HG02884 (cell line): ENCODE measurements around the gene H2BK1.

Experiments
- ATAC-seq: cut with Tn5 transposase; IDR thresholded peaks from one replicate; pipeline ENCODE4 v1.9.1; 2021; ENCODE audit warnings: mild to moderate bottlenecking, moderate library complexity; ENCODE audit not compliant: unreplicated experiment

Gene H2BK1

DNA sequence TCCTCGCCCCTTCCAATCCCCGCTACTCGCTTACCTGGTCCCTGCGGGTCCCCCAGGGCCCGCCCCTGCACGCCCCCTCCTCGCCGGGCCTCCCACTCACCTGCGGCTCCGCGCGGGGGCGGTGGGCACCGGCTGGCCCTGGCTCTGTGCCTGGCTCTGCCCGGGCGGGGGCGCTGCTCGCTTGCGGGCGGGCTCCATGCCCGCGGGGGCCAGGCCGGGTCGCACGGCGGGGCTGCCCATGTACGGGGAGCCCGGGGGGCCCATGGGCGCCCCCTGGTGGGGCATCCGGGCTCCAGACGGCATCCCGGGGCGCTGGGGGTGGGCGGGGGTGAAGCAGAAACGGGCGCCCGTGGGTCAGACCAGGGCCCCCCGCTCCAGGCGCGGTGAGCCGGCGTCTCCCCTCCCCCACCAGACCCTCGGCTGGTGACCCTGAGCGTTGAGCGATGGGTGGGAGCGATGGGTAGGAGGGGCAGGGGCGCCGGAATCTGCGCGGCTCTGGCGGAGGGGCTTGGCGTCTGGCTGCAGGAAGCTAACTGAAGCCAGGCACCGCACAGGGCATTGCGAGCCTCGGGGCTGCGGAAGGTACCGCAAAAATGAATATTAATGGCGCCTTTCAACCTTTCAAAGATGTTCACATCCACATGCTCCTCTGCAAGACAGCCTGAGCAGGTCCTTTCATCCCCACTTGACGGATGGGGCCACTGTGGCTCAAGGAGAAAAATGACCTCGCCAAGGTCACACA, 35.2 kb upstream of the H2BK1 start:
- no peak for ATAC-seq

GRCh38 chr7:151244841-151245346, 34.6 kb upstream of the H2BK1 start:
- no peak for ATAC-seq

GRCh38 chr7:151244196-151244840, 34.0 kb upstream of the H2BK1 start:
- no peak for ATAC-seq

- ATAC-seq, result no peak
These were observed 33.3 kb upstream of the H2BK1 start for GRCh38 chr7:151243408-151244195.

DNA sequence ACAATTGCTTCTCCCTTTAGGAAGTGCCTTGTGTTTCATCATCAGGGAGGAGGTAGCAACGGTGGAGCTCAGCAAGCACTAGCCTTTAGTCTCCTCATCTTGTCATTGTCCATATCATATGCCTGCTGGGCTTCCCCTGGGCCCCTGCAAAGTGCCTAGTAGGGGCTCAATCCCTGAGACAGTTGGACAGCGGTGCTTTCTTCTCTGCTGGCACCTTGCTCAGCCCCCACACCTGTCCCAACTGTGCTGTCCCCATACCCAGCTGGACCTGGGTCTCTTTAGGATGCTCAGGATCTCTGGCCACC, 32.7 kb upstream of the H2BK1 start:
- no peak for ATAC-seq

GRCh38 chr7:151242159-151243044, 32.1 kb upstream of the H2BK1 start:
- no peak for ATAC-seq

DNA sequence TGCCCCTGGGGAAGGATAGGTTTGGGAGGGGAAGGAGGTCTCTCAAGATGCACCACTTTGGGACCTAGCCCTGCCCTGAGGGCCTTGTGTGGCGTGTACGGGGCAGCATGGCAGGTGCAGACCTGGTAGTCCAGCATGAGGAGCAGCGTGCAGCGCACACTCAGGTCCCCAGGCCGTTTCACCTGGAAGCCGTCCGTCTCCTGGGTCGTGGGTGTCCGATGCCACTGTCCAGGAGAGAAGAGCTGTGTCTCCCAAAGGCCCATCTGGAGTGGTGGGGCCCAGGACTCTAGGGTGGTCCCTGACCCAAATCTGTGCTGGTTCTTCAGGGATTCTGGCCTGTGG, 31.4 kb upstream of the H2BK1 start:
- no peak for ATAC-seq

- no peak for ATAC-seq
These were observed 30.9 kb upstream of the H2BK1 start for GRCh38 chr7:151240942-151241754.

- ATAC-seq, result no peak
These were observed 30.2 kb upstream of the H2BK1 start for GRCh38 chr7:151240536-151240935.

DNA sequence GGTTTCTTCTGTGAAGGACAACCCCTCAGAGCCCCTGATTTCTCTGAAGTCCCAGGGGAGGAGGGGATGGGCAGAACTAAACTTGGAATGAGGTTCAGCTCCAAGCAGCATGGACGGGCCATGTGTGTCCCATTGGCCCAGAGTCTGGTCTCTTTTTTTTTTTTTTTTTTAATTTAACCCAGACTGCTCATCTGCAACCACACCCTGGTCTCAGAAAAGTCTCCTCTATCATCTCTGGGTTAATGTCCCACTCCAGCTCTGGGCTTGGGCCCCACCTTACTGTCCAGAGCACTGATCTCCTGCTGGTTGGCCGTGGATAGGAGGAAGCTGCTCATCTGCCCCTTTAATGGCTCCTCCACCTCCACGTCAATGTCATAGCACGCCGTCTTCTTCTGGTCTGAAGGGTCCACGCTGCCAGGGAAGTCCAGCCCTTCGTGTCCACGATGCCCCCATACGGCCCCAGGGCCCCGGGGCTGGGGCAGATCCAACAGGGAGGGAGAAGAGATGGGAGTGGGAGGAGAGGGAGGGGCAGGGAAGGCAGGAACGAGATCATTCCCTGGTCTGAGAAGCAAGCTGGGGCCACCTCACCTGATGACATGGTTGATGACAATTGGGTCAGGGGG, 29.7 kb upstream of the H2BK1 start:
- no peak for ATAC-seq

DNA sequence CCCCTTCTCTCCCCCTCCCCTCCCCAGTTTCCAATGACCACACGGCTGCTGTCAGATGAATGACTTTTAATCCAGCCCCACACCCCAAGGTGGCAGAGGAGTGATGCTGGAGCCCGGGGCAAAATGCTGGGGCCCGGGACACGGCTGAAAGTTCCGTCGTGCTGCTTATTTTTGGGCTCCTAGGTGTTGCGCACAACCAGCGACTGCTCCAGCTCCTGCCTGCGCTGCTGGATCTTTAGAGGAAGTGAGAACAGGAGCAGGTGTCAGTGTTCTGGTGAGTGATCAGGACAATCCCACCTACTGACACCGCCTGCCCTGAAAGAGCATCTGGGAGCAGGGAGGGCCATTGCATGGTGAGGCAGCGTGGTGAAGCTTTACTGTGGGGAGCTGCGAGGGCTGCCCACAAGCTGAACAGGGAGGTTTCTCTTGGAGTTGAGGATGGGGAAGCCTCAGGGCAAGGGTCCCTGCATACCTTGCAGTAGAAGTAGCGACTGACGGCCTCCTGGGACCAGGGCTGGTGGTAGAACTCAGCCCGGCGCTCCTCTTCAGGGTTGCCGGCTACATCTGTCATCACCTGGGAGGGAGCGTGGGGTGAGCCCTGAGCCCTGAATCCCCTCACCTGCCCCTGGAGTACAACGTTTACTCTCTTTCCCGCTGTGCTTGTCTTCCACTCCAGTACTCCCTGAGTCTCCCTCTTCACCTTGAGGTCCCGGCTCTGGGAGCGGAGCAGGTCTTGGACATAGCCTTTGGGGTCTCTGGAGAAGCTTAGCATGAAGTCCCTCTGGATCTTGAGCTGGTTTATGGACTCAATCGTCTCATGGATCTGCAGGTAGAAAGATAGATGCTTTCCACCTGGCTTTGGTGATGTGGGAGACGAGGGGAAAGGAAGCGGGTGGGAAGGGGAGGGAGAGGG, 28.9 kb upstream of the H2BK1 start:
- no peak for ATAC-seq

DNA sequence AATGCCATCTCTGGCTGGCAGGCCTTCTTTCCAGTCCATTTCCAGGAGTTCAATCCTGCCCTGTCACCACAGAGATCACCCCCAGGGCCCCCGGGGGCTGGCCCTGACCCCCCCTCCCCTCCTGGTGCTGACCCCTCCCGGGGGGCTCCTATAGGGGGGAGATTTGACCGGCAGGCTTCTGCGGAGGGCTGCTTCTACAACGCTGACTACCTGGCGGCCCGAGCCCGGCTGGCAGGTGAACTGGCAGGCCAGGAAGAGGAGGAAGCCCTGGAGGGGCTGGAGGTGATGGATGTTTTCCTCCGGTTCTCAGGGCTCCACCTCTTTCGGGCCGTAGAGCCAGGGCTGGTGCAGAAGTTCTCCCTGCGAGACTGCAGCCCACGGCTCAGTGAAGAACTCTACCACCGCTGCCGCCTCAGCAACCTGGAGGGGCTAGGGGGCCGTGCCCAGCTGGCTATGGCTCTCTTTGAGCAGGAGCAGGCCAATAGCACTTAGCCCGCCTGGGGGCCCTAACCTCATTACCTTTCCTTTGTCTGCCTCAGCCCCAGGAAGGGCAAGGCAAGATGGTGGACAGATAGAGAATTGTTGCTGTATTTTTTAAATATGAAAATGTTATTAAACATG, 28.0 kb upstream of the H2BK1 start:
- ATAC-seq, result no peak

DNA sequence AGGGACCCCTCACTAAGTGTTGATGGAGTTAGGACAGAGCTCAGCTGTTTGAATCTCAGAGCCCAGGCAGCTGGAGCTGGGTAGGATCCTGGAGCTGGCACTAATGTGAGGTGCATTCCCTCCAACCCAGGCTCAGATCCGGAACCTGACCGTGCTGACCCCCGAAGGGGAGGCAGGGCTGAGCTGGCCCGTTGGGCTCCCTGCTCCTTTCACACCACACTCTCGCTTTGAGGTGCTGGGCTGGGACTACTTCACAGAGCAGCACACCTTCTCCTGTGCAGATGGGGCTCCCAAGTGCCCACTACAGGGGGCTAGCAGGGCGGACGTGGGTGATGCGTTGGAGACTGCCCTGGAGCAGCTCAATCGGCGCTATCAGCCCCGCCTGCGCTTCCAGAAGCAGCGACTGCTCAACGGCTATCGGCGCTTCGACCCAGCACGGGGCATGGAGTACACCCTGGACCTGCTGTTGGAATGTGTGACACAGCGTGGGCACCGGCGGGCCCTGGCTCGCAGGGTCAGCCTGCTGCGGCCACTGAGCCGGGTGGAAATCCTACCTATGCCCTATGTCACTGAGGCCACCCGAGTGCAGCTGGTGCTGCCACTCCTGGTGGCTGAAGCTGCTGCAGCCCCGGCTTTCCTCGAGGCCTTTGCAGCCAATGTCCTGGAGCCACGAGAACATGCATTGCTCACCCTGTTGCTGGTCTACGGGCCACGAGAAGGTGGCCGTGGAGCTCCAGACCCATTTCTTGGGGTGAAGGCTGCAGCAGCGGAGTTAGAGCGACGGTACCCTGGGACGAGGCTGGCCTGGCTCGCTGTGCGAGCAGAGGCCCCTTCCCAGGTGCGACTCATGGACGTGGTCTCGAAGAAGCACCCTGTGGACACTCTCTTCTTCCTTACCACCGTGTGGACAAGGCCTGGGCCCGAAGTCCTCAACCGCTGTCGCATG, 27.2 kb upstream of the H2BK1 start:
- ATAC-seq, result no peak

GRCh38 chr7:151236406-151236805, 26.1 kb upstream of the H2BK1 start:
- ATAC-seq, result no peak

GRCh38 chr7:151235091-151235787, 25.0 kb upstream of the H2BK1 start:
- no peak for ATAC-seq

DNA sequence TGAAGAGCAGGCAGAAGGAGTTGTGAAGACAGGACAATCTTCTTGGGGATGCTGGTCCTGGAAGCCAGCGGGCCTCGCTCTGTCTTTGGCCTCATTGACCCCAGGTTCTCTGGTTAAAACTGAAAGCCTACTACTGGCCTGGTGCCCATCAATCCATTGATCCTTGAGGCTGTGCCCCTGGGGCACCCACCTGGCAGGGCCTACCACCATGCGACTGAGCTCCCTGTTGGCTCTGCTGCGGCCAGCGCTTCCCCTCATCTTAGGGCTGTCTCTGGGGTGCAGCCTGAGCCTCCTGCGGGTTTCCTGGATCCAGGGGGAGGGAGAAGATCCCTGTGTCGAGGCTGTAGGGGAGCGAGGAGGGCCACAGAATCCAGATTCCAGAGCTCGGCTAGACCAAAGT, 23.5 kb upstream of the H2BK1 start:
- ATAC-seq, result no peak
